Prostate gland (tissue), 2 donors: ENCODE measurements around the gene DLGAP1.

Experiments used
- POLR2A ChIP-seq: fragments of 450-650 bp; IDR thresholded peaks from one replicate; pipeline ENCODE4 v1.6.1; 2016; ENCODE audit warnings: antibody characterized with exemption, mild to moderate bottlenecking
- POLR2AphosphoS5 ChIP-seq: sonication (generic); formaldehyde crosslinking; IDR thresholded peaks from one replicate; pipeline ENCODE4 v1.6.1; 2017; ENCODE audit warnings: antibody characterized with exemption
- TF ChIP-seq, protein P1 (sequence below), 4 experiments: fragments of 200-600 bp in 2 of 4; fragments of 450-650 bp in 2 of 4; sonication (generic) in 2 of 4; IDR thresholded peaks; 1 replicate in 3 of 4; 2 replicates in 1 of 4; pipeline ENCODE4 v1.5.1; 2016 to 2019; ENCODE audit warnings: antibody characterized with exemption in 4 of 4, mild to moderate bottlenecking in 2 of 4, moderate library complexity in 2 of 4

DNA sequence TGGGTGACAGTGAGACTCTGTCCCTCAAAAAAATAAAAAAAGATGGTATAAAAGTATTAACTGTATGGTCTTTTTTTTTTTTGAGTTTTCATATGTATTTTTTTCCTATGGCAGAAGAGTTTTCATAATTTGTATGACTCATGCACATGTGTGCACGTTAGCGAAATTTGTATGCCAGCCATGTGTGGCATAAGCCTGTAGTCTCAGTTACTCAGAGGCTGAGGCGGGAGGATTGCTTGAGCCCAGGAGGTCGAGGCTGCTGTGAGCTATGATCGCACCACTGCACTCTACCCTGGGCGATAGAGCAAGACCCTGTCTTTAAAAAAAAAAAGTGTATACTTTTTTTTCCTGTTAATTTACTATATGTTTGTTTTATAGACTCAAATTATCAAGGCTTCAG is 844.3 kb downstream of the DLGAP1 start:
- TF ChIP-seq POLR2A (no peak), POLR2AphosphoS5 (no peak)
- TF ChIP-seq, protein P1, sequence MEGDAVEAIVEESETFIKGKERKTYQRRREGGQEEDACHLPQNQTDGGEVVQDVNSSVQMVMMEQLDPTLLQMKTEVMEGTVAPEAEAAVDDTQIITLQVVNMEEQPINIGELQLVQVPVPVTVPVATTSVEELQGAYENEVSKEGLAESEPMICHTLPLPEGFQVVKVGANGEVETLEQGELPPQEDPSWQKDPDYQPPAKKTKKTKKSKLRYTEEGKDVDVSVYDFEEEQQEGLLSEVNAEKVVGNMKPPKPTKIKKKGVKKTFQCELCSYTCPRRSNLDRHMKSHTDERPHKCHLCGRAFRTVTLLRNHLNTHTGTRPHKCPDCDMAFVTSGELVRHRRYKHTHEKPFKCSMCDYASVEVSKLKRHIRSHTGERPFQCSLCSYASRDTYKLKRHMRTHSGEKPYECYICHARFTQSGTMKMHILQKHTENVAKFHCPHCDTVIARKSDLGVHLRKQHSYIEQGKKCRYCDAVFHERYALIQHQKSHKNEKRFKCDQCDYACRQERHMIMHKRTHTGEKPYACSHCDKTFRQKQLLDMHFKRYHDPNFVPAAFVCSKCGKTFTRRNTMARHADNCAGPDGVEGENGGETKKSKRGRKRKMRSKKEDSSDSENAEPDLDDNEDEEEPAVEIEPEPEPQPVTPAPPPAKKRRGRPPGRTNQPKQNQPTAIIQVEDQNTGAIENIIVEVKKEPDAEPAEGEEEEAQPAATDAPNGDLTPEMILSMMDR (IDR thresholded peaks at IDR 0.05), result no peak
